ENCODE results near the gene JTB.
"Not testable (repeated sequence)": the region's sequence is repeated elsewhere in the genome, so short reads cannot be mapped to it uniquely, and the experiment has no call there.

JTB gene

GRCh38 chr1:153977250-153978240, at the start of gene JTB:
Gene JTB, minus strand, starts transcription at chr1:153977674. Its CDS starts 422 bp downstream, at chr1:153977252.
- peak; percentile 88 for DNase-seq (ENCODE audit: low read depth)

GRCh38 chr1:154019940-154020339, 42.5 kb upstream of the JTB start:
- DNase-seq (ENCODE audit: low read depth), result no peak

GRCh38 chr1:154019269-154019668, 41.8 kb upstream of the JTB start:
- no peak for DNase-seq (ENCODE audit: low read depth)

- peak; percentile 85 for DNase-seq (ENCODE audit: low read depth)
Observed at GRCh38 chr1:154014154-154014907, 36.9 kb upstream of the JTB start.

GRCh38 chr1:154012543-154012942, 35.1 kb upstream of the JTB start:
- not testable (repeated sequence) for DNase-seq (ENCODE audit: low read depth)

- no peak for DNase-seq (ENCODE audit: low read depth)
Observed at GRCh38 chr1:154012129-154012528, 34.7 kb upstream of the JTB start.

- peak; percentile 81 for DNase-seq (ENCODE audit: low read depth)
Observed at GRCh38 chr1:154006136-154006535, 28.7 kb upstream of the JTB start.

GRCh38 chr1:154000420-154000819, 22.9 kb upstream of the JTB start:
- no peak for DNase-seq (ENCODE audit: low read depth)

GRCh38 chr1:153996882-153997281, 19.4 kb upstream of the JTB start:
- not testable (repeated sequence) for DNase-seq (ENCODE audit: low read depth)

- DNase-seq (ENCODE audit: low read depth), result no peak
Observed at GRCh38 chr1:153995640-153996039, 18.2 kb upstream of the JTB start.

- no peak for DNase-seq (ENCODE audit: low read depth)
Observed at GRCh38 chr1:153995202-153995601, 17.7 kb upstream of the JTB start.

- DNase-seq (ENCODE audit: low read depth), result no peak
Observed at GRCh38 chr1:153991806-153992205, 14.3 kb upstream of the JTB start.

GRCh38 chr1:153991151-153991630, 13.7 kb upstream of the JTB start:
- DNase-seq (ENCODE audit: low read depth), result peak; percentile 8

- peak; percentile 97 for DNase-seq (ENCODE audit: low read depth)
Observed at GRCh38 chr1:153990468-153991150, 13.1 kb upstream of the JTB start, which contains the start of gene RPS27. Gene RPS27, plus strand, starts transcription at chr1:153990762. Its CDS starts 35 bp downstream, at chr1:153990797.

GRCh38 chr1:153987621-153988020, 10.1 kb upstream of the JTB start:
- no peak for DNase-seq (ENCODE audit: low read depth)

GRCh38 chr1:153985941-153986761, 8.7 kb upstream of the JTB start, which contains the start of gene RAB13:
Gene RAB13, minus strand, starts transcription at chr1:153986339. Its CDS starts 103 bp downstream, at chr1:153986236.
- DNase-seq (ENCODE audit: low read depth), result peak; percentile 78

- peak; percentile 72 for DNase-seq (ENCODE audit: low read depth)
Observed at GRCh38 chr1:153985341-153985912, 8.0 kb upstream of the JTB start.

GRCh38 chr1:153984123-153984894, 6.8 kb upstream of the JTB start:
- DNase-seq (ENCODE audit: low read depth), result no peak

GRCh38 chr1:153981735-153982134, 4.3 kb upstream of the JTB start:
- DNase-seq (ENCODE audit: low read depth), result not testable (repeated sequence)

GRCh38 chr1:153979091-153979490, 1.6 kb upstream of the JTB start:
- not testable (repeated sequence) for DNase-seq (ENCODE audit: low read depth)
